AG10803 (cell line): ENCODE results near the gene TMED9.
"Not testable (repeated sequence)": the region's sequence is repeated elsewhere in the genome, so short reads cannot be mapped to it uniquely, and the experiment has no call there.

Experiments
- DNase-seq: peaks from one replicate; pipeline ENCODE4 v3.0.0; 2010; ENCODE audit warnings: low read depth
- H3K4me3 ChIP-seq: 2 replicates; pipeline ENCODE4 v1.5.1; 2011; ENCODE audit warnings: mild to moderate bottlenecking, low read length, control low read depth
- TF ChIP-seq, protein P1 (sequence below): conservative IDR thresholded peaks from 2 replicates; pipeline ENCODE4 v1.5.1; 2011; ENCODE audit warnings: mild to moderate bottlenecking, low read length, control low read depth, inconsistent platforms

The TMED9 gene

DNA sequence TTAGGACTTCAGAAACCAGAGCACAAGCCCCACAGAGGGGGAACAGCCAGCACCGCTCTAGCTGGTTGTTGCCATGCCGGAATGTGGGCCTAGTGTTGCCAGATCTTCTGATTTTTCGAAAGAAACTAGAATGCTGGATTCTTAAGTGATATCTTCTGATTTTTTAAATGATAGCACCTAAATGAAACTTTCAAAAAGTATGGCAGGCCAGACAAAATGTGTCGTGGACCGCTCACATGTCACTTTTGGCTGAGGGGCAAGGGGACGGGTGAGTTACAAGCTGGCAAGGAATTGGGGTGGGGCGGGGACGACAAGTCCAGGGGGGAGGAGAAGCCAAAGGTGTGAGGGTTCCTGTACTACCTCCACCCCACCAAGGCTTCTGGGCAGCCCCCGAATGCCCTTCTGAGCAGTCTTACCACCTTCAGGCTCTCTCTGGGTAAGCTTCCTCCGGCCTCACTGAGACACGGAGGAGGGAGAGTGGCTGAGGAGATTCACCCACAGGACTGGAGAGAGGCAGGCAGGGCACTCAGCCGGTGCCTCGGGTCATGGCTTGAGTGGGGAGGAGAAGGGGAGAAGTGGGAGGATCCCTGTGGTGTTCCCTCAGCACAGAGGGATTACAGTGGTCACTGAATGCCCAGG is 18.2 kb downstream of the TMED9 start:
- H3K4me3 ChIP-seq = no peak overlapping the region
- TF ChIP-seq, protein P1, sequence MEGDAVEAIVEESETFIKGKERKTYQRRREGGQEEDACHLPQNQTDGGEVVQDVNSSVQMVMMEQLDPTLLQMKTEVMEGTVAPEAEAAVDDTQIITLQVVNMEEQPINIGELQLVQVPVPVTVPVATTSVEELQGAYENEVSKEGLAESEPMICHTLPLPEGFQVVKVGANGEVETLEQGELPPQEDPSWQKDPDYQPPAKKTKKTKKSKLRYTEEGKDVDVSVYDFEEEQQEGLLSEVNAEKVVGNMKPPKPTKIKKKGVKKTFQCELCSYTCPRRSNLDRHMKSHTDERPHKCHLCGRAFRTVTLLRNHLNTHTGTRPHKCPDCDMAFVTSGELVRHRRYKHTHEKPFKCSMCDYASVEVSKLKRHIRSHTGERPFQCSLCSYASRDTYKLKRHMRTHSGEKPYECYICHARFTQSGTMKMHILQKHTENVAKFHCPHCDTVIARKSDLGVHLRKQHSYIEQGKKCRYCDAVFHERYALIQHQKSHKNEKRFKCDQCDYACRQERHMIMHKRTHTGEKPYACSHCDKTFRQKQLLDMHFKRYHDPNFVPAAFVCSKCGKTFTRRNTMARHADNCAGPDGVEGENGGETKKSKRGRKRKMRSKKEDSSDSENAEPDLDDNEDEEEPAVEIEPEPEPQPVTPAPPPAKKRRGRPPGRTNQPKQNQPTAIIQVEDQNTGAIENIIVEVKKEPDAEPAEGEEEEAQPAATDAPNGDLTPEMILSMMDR = no peak
- DNase-seq = no peak

- H3K4me3 ChIP-seq = no peak overlapping the region
- TF ChIP-seq, protein P1 = no peak
- no peak for DNase-seq
Measured at GRCh38 chr5:177610770-177611445, 18.9 kb downstream of the TMED9 start.

DNA sequence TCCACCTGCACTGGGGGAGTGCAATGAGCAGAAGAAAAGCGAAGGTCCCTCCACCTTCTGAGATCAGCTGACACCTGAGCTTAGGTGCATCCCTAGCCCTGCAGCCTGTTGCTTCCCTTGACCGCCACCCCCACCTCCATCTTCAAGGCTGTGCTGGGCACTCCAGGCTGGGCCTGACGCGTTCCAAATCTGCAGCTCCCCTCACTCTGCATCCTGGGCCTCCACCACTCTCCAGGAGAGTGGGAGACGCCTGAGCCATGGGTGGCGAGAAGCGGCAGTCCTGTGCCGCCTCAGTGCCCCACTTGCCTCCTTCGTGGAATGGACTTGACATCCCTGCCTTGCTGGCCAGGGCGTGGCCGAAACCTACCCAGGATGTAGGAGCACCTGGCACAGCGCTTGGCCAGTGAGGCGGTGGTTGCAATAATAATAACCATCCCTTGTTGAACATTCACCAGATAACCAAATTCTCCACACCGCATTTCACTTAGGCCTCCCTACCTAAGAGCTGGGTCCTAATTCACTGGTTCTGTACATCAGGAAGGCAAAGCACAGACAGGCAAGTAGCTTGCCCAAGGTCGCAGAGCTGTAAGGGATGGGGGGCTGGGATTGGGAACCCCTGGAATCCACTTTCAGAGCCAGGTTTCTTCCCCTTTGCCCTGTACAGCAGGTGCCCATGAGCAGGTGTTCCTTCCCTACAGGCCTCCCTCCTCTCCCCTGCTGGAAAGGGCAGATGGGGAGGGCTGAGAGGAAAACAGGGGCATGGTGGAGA is 19.6 kb downstream of the TMED9 start:
- H3K4me3 ChIP-seq = no peak overlapping the region
- no peak for DNase-seq
- TF ChIP-seq, protein P1 = no peak

GRCh38 chr5:177612215-177612673 is 20.2 kb downstream of the TMED9 start:
- TF ChIP-seq, protein P1 = no peak
- DNase-seq = no peak
- no peak overlapping the region for H3K4me3 ChIP-seq

DNA sequence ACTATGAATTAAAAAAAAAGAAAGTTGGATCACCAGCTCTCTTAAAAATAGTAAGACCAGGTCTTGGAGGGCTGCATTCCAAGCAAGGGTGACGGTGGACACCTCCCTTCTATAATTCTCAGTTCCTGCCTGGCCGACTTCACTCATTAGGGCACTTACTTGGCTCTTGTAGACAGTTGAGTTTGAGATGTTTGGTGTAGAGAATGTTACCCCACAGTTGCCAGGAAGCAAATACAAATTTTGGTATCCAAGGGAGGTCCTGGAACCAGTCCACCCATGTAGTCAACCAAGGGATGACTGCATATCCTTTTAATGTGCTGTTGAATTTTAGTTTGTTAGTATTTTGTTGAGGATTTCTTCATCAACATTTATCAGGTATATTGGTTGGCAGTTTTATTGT is 28.6 kb downstream of the TMED9 start:
- TF ChIP-seq, protein P1 = no peak
- no peak for DNase-seq
- H3K4me3 ChIP-seq = no peak overlapping the region

DNA sequence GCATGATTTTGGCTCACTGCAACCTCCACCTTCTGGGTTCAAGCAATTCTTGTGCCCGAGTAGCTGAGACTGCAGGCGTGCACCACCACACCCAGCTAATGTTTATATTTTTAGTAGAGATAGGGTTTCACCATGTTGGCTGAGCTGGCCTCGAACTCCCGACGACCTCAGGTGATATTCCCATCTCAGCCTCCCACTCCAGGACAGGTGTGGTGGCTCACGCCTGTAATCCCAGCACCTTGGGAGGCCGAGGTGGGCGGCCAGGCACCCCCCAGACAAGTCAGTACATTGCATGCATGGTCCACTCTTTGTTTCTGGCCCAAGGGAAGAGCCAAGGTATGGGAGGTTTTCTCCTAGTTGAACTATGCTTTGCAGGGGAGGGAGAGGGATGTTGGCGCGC is 32.2 kb downstream of the TMED9 start:
- not testable (repeated sequence) for DNase-seq, H3K4me3 ChIP-seq

- peak; percentile 36 for DNase-seq
- not testable (repeated sequence) for H3K4me3 ChIP-seq
Measured at GRCh38 chr5:177630186-177630585, 38.2 kb downstream of the TMED9 start.

DNA sequence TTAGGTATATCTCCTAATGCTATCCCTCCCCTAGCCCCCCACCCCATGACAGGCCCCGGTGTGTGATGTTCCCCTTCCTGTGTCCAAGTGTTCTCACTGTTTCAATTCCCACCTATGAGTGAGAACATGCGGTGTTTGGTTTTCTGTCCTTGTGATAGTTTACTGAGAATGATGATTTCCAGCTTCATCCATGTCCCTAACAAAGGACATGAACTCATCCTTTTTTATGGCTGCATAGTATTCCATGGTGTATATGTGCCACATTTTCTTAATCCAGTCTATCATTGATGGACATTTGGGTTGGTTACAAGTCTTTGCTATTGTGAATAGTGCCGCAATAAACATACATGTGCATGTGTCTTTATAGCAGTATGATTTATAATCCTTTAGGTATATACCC is 42.9 kb downstream of the TMED9 start:
- not testable (repeated sequence) for DNase-seq, H3K4me3 ChIP-seq

DNA sequence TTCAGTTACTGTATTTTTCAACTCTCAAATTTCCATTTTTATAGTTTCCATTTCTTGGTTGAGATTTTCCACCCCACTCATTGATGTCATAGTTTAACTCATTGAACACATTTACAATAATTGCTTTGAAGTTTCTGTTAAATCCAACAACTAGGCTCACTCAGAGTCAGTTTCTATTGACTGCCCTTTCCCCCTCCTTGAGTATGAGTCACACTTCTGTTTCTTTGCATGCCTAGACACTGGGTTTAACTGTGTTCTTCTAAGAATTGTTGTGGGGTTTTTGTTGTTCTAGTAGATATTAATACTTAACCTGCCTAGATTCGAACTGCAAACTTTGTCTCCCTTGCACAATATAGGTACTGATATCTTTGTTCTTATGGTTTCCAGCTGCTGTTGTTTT is 53.5 kb downstream of the TMED9 start:
- DNase-seq, H3K4me3 ChIP-seq: not testable (repeated sequence)
